H9 (cell line): ENCODE measurements around the gene LRRC41. TPM values are rescaled to one million over a fixed set of nuclear protein-coding genes. Genes with fewer than 3 reads are reported as not detected.

Experiments
- DNase-seq: peaks from one replicate; pipeline ENCODE4 v3.0.0-alpha.2; 2017
- H2AFZ ChIP-seq: one replicate; pipeline ENCODE4 v1.6.1; 2013; ENCODE audit warnings: mild to moderate bottlenecking, low read length, control low read depth, moderate library complexity
- H2AK5ac ChIP-seq: 2 replicates; pipeline ENCODE4 v1.6.1; 2013; ENCODE audit warnings: low read length, control low read depth, mixed read lengths; ENCODE audit not compliant: insufficient read length
- H2BK120ac ChIP-seq: one replicate; pipeline ENCODE4 v1.6.1; 2013; ENCODE audit warnings: low read depth, mild to moderate bottlenecking, low read length, control low read depth, inconsistent platforms; ENCODE audit not compliant: poor library complexity, severe bottlenecking
- H2BK12ac ChIP-seq: 2 replicates; pipeline ENCODE4 v1.6.1; 2013; ENCODE audit warnings: low read length, control low read depth, mixed read lengths, low read depth; ENCODE audit not compliant: insufficient read length
- H2BK15ac ChIP-seq: 2 replicates; pipeline ENCODE4 v1.6.1; 2013; ENCODE audit warnings: low read depth, low read length, control low read depth
- H2BK20ac ChIP-seq: one replicate; pipeline ENCODE4 v1.6.1; 2013; ENCODE audit warnings: low read depth, mild to moderate bottlenecking, low read length, control low read depth, inconsistent platforms; ENCODE audit not compliant: poor library complexity, severe bottlenecking
- H2BK5ac ChIP-seq: 2 replicates; pipeline ENCODE4 v1.6.1; 2013; ENCODE audit warnings: low read length, control low read depth, mixed read lengths; ENCODE audit not compliant: insufficient read length
- H3K14ac ChIP-seq: 2 replicates; pipeline ENCODE4 v1.6.1; 2013; ENCODE audit warnings: low read length, control low read depth; ENCODE audit not compliant: insufficient read depth
- H3K18ac ChIP-seq: 2 replicates; pipeline ENCODE4 v1.6.1; 2013; ENCODE audit warnings: low read depth, mild to moderate bottlenecking, mixed read lengths, low read length, control low read depth; ENCODE audit not compliant: insufficient read length
- H3K23ac ChIP-seq: 2 replicates; pipeline ENCODE4 v1.6.1; 2013; ENCODE audit warnings: low read length, control low read depth, mixed read lengths, low read depth; ENCODE audit not compliant: insufficient read length
- H3K23me2 ChIP-seq: 2 replicates; pipeline ENCODE4 v1.6.1; 2013; ENCODE audit warnings: low read depth, mild to moderate bottlenecking, mixed read lengths, low read length, control low read depth; ENCODE audit not compliant: insufficient read length, poor library complexity, severe bottlenecking
- H3K27ac ChIP-seq: 2 replicates; pipeline ENCODE4 v1.5.1; 2013; ENCODE audit warnings: low read length, control low read depth, mixed read lengths, low read depth; ENCODE audit not compliant: insufficient read length
- H3K27me3 ChIP-seq: 2 replicates; pipeline ENCODE4 v1.6.1; 2013; ENCODE audit warnings: low read length, control low read depth, inconsistent platforms; ENCODE audit not compliant: insufficient read depth
- H3K4ac ChIP-seq: 2 replicates; pipeline ENCODE4 v1.6.1; 2013; ENCODE audit warnings: low read depth, mild to moderate bottlenecking, control low read depth, inconsistent platforms, low read length, moderate library complexity
- H3K4me1 ChIP-seq: 2 replicates; pipeline ENCODE4 v1.6.1; 2013; ENCODE audit warnings: low read length, control low read depth, inconsistent platforms; ENCODE audit not compliant: insufficient read depth
- H3K4me2 ChIP-seq: 2 replicates; pipeline ENCODE4 v1.6.1; 2013; ENCODE audit warnings: low read length, control low read depth, mixed read lengths; ENCODE audit not compliant: insufficient read length, insufficient read depth
- H3K56ac ChIP-seq: 2 replicates; pipeline ENCODE4 v1.6.1; 2013; ENCODE audit warnings: low read depth, mild to moderate bottlenecking, mixed read lengths, low read length, control low read depth; ENCODE audit not compliant: insufficient read length
- H3K79me1 ChIP-seq: 2 replicates; pipeline ENCODE4 v1.6.1; 2013; ENCODE audit warnings: low read depth, mild to moderate bottlenecking, moderate library complexity, low read length, control low read depth, inconsistent platforms; ENCODE audit not compliant: insufficient read depth, poor library complexity, severe bottlenecking
- H3K79me2 ChIP-seq: 2 replicates; pipeline ENCODE4 v1.6.1; 2013; ENCODE audit warnings: low read length, control low read depth, inconsistent platforms; ENCODE audit not compliant: insufficient read depth
- H3K9ac ChIP-seq: 2 replicates; pipeline ENCODE4 v1.6.1; 2013; ENCODE audit warnings: low read length, control low read depth, mixed read lengths; ENCODE audit not compliant: insufficient read length; ENCODE audit errors: extremely low read depth
- H3K9me3 ChIP-seq: one replicate; pipeline ENCODE4 v1.6.1; 2013; ENCODE audit warnings: low read depth, low read length, inconsistent platforms; ENCODE audit not compliant: control insufficient read depth
- H3T11ph ChIP-seq: one replicate; pipeline ENCODE4 v1.6.1; 2013; ENCODE audit warnings: mild to moderate bottlenecking, low read length, control low read depth, inconsistent platforms
- H4K20me1 ChIP-seq: one replicate; pipeline ENCODE4 v1.6.1; 2013; ENCODE audit not compliant: control insufficient read depth, insufficient read length, insufficient read depth
- H4K5ac ChIP-seq: 2 replicates; pipeline ENCODE4 v1.6.1; 2013; ENCODE audit warnings: low read depth, mild to moderate bottlenecking, mixed read lengths, low read length, control low read depth; ENCODE audit not compliant: insufficient read length
- H4K8ac ChIP-seq: replicated peaks from 2 replicates; pipeline ENCODE4 v1.6.1; 2013; ENCODE audit warnings: low read length, control low read depth, mixed read lengths, low read depth; ENCODE audit not compliant: insufficient read length
- H4K91ac ChIP-seq: 2 replicates; pipeline ENCODE4 v1.6.1; 2013; ENCODE audit warnings: low read depth, mild to moderate bottlenecking, moderate library complexity, mixed read lengths, low read length, control low read depth; ENCODE audit not compliant: insufficient read length
- H3K27ac Mint-ChIP-seq, 3 experiments: 2 replicates in 2 of 3; 3 replicates in 1 of 3; pipeline ENCODE4 v1.8.0; 2020 to 2021; ENCODE audit warnings: mixed read lengths in 3 of 3, mild to moderate bottlenecking in 1 of 3, moderate library complexity in 1 of 3
- H3K27me3 Mint-ChIP-seq: 2 replicates; pipeline ENCODE4 v1.8.0; 2021; ENCODE audit warnings: low read depth, mild to moderate bottlenecking, moderate library complexity, mixed read lengths
- H3K36me3 Mint-ChIP-seq, 3 experiments: 2 replicates in 2 of 3; 3 replicates in 1 of 3; pipeline ENCODE4 v1.8.0; 2020 to 2021; ENCODE audit warnings: low read depth in 3 of 3, mixed read lengths in 3 of 3; ENCODE audit not compliant: insufficient read depth in 1 of 3
- H3K4me1 Mint-ChIP-seq, 2 experiments: 2 replicates each; pipeline ENCODE4 v1.8.0; 2020; ENCODE audit warnings: mixed read lengths in 2 of 2
- H3K4me3 Mint-ChIP-seq, 2 experiments: 2 replicates in 1 of 2; 3 replicates in 1 of 2; pipeline ENCODE4 v1.8.0; 2020 to 2021; ENCODE audit warnings: mild to moderate bottlenecking in 2 of 2, mixed read lengths in 2 of 2, moderate library complexity in 1 of 2
- H3K9me3 Mint-ChIP-seq, 2 experiments: 2 replicates in 1 of 2; 3 replicates in 1 of 2; pipeline ENCODE4 v1.8.0; 2020; ENCODE audit warnings: mild to moderate bottlenecking in 2 of 2, mixed read lengths in 2 of 2, moderate library complexity in 1 of 2
- WGBS: extraction: QIAGEN DNeasy Blood & Tissue Kit; methylation state at CpG from one replicate; pipeline ENCODE4 v1.1.7; 2013; ENCODE audit warnings: missing lambda C conversion rate, low lambda C conversion rate, mixed read lengths; ENCODE audit not compliant: insufficient read length; ENCODE audit errors: extremely low coverage; 5-methylcytosine and 5-hydroxymethylcytosine counted together
- total RNA-seq: library from RNA; stranded (reverse); gene quantifications from 2 replicates; pipeline ENCODE4 v1.2.1, GENCODE V29; 2021
- TF ChIP-seq, protein P1 (sequence below): fragments of 200-600 bp; sonication (generic); conservative IDR thresholded peaks from 3 replicates; pipeline ENCODE4 v1.8.0; 2021; ENCODE audit warnings: antibody characterized with exemption, mild to moderate bottlenecking

The LRRC41 gene
- total RNA-seq, 1 experiment from 2014 or later = 62.6 TPM

- Histone ChIP-seq H3K14ac (no peak overlapping the region), H3K9me3 (no peaks in the 10 kb centered on the region), H3K4ac (no peak overlapping the region), H2AK5ac (no peak overlapping the region), H3K4me1 (no peaks in the 10 kb centered on the region), H2BK120ac (no peak overlapping the region), H4K5ac (no peak overlapping the region), H3T11ph (no peak overlapping the region), H4K91ac (no peak overlapping the region), H3K79me2 (no peaks in the 10 kb centered on the region), H2AFZ (no peak overlapping the region), H2BK12ac (no peak overlapping the region), H2BK15ac (no peak overlapping the region), H3K23ac (no peak overlapping the region), H3K9ac (no peak overlapping the region), H3K4me2 (no peak overlapping the region), H3K27me3 (no peaks in the 10 kb centered on the region), H2BK5ac (no peak overlapping the region), H3K23me2 (no peaks in the 10 kb centered on the region), H3K27ac (no peak overlapping the region), H4K20me1 (no peaks in the 10 kb centered on the region), H2BK20ac (no peak overlapping the region), H3K18ac (no peak overlapping the region), H3K79me1 (no peaks in the 10 kb centered on the region), H3K56ac (no peak overlapping the region), H4K8ac (no peak overlapping the region)
- no peaks in the 10 kb centered on the region for H3K27me3 Mint-ChIP-seq
- peak overlapping the region in 1 of 3 experiments; percentile 20; a peak in 1 of 7 replicates for H3K27ac Mint-ChIP-seq
- H3K4me1 Mint-ChIP-seq = no peaks in the 10 kb centered on the region
- WGBS = no CpG with 5 or more reads among the region's 12 CpGs
- no peaks in the 10 kb centered on the region for H3K9me3 Mint-ChIP-seq
- DNase-seq = no peak
- peaks cover 33 to 86% (median 79%) of the 10 kb centered on the region in 3 experiments; a peak in 6 of 7 replicates for H3K36me3 Mint-ChIP-seq
- no peak overlapping the region for H3K4me3 Mint-ChIP-seq
- TF ChIP-seq, protein P1, sequence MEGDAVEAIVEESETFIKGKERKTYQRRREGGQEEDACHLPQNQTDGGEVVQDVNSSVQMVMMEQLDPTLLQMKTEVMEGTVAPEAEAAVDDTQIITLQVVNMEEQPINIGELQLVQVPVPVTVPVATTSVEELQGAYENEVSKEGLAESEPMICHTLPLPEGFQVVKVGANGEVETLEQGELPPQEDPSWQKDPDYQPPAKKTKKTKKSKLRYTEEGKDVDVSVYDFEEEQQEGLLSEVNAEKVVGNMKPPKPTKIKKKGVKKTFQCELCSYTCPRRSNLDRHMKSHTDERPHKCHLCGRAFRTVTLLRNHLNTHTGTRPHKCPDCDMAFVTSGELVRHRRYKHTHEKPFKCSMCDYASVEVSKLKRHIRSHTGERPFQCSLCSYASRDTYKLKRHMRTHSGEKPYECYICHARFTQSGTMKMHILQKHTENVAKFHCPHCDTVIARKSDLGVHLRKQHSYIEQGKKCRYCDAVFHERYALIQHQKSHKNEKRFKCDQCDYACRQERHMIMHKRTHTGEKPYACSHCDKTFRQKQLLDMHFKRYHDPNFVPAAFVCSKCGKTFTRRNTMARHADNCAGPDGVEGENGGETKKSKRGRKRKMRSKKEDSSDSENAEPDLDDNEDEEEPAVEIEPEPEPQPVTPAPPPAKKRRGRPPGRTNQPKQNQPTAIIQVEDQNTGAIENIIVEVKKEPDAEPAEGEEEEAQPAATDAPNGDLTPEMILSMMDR = no peak
These were observed 24.6 kb downstream of the LRRC41 start for GRCh38 chr1:46278807-46279206.
